Left lung (tissue), 10 donors: ENCODE results near the gene RTEL1. TPM values are rescaled to one million over a fixed set of nuclear protein-coding genes. Genes with fewer than 3 reads are reported as not detected.
A peak's percentile ranks its signal among the peaks of the same experiment; 100 is the strongest.

Experiments used
- ATAC-seq: fragments of 200-7000 bp; cut with Tn5 transposase; one replicate; pipeline ENCODE4 v1.9.1; 2020; ENCODE audit warnings: moderate library complexity
- DNase-seq, 4 donors: peaks; one replicate each; pipeline ENCODE4 v3.0.0-alpha.2; 2013 to 2020
- H3K27ac ChIP-seq, 2 donors: fragments of 200-600 bp; sonication (generic) in 1 of 2; one replicate each; pipeline versions ENCODE4 v1.5.0 to v1.8.0; 2020 to 2021
- H3K27me3 ChIP-seq, 2 donors: fragments of 200-600 bp; sonication (generic) in 1 of 2; one replicate each; pipeline versions ENCODE4 v1.5.0 to v1.8.0; 2020 to 2021
- H3K36me3 ChIP-seq, 2 donors: fragments of 200-600 bp; sonication (generic) in 1 of 2; one replicate each; pipeline versions ENCODE4 v1.5.0 to v1.8.0; 2020 to 2021
- H3K4me1 ChIP-seq, 2 donors: fragments of 200-600 bp; one replicate each; pipeline ENCODE4 v1.8.0; 2021
- H3K4me3 ChIP-seq, 2 donors: fragments of 200-600 bp; sonication (generic) in 1 of 2; one replicate each; pipeline versions ENCODE4 v1.5.0 to v1.8.0; 2020 to 2021; ENCODE audit warnings: mild to moderate bottlenecking in 1 of 2
- H3K9me3 ChIP-seq, 2 donors: fragments of 200-600 bp; sonication (generic) in 1 of 2; one replicate each; pipeline versions ENCODE4 v1.5.0 to v1.8.0; 2020 to 2021
- intact Hi-C, 2 donors: fragments of 100-400 bp; cut with DNase I; formaldehyde crosslinking; loops; one replicate each; pipeline versions ENCODE4 v1.11.2 to v1.14.2; 2022
- polyA plus RNA-seq, 6 donors: library from polyadenylated mRNA; unstranded; fragments of 120-200 nt; gene quantifications; one replicate each; pipeline ENCODE4 v1.2.1, GENCODE V29; 2013; ENCODE audit not compliant: insufficient read length in 6 of 6
- total RNA-seq, 2 donors: library from RNA; stranded (reverse); fragmentation: NEBNext Ultra II Directional; extraction: Animal tissue kit (Norgen Biotek cat#: 25700); gene quantifications; one replicate each; pipeline ENCODE4 v1.2.1, GENCODE V29; 2021
- TF ChIP-seq, protein P1 (sequence below), 2 donors: fragments of 200-600 bp; sonication (generic) in 1 of 2; IDR thresholded peaks; one replicate each; pipeline versions ENCODE4 v1.5.0 to v1.8.0; 2021; ENCODE audit warnings: antibody characterized with exemption in 2 of 2
- donor health status: DM: no; HTN: yes; CAD: no.
- donor health status: DM: no; HTN: no; CAD: no.

The RTEL1 gene
- total and polyA plus RNA-seq, 8 donors = 19.6 to 38.8 (median 22.4) TPM

DNA sequence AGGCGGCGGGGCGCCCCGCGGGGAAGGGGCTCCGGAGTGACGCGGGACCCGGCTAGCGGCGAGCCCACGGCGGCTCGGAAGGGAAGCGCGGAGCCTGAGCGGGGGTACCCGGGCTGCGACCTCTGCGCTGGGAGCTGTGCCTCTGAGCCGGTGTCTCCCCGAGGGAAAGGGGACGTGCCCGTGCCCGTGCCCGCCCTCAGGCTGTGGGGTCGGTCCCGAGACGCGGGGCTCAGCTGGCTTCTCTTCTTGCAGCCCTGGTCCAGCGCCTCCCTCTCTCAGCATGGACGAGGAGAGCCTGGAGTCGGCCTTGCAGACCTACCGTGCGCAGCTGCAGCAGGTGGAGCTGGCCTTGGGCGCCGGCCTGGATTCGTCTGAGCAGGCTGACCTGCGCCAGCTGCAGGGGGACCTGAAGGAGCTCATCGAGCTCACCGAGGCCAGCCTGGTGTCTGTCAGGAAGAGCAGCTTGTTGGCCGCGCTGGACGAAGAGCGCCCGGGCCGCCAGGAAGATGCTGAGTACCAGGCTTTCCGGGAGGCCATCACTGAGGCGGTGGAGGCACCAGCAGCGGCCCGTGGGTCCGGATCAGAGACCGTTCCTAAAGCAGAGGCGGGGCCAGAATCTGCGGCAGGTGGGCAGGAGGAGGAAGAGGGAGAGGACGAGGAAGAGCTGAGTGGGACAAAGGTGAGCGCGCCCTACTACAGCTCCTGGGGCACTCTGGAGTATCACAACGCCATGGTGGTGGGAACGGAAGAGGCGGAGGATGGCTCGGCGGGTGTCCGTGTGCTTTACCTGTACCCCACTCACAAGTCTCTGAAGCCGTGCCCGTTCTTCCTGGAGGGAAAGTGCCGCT is 50.4 kb downstream of the RTEL1 start:
- ATAC-seq = no peak
- H3K27me3 ChIP-seq = no peaks in the 10 kb centered on the region

DNA sequence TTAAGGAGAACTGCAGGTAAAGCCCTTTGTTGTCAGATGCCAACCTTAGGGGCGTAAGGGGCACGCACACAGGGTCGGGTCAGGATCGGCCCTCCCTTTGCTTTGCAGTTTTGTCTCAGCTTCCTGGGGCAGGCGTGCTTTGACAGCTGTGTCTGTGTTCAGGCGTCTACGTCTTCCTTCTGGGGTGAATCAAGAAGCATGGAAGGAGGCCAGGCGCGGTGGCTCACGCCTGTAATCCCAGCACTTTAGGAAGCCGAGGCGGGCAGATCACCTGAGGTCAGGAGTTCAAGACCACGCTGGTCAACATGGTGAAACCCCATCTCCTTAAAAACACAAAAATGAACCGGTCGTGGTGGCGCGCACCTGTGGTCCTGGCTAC is 51.0 kb downstream of the RTEL1 start:
- no peak overlapping the region for H3K27ac ChIP-seq
- no peak for ATAC-seq
- TF ChIP-seq, protein P1, sequence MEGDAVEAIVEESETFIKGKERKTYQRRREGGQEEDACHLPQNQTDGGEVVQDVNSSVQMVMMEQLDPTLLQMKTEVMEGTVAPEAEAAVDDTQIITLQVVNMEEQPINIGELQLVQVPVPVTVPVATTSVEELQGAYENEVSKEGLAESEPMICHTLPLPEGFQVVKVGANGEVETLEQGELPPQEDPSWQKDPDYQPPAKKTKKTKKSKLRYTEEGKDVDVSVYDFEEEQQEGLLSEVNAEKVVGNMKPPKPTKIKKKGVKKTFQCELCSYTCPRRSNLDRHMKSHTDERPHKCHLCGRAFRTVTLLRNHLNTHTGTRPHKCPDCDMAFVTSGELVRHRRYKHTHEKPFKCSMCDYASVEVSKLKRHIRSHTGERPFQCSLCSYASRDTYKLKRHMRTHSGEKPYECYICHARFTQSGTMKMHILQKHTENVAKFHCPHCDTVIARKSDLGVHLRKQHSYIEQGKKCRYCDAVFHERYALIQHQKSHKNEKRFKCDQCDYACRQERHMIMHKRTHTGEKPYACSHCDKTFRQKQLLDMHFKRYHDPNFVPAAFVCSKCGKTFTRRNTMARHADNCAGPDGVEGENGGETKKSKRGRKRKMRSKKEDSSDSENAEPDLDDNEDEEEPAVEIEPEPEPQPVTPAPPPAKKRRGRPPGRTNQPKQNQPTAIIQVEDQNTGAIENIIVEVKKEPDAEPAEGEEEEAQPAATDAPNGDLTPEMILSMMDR (IDR thresholded peaks at IDR 0.05) = no peak
- no peaks in the 10 kb centered on the region for H3K9me3 ChIP-seq
- H3K36me3 ChIP-seq = peaks cover 0 to 75% of the 10 kb centered on the region in 2 donors
- peak in 1 of 4 donors; percentile 52 for DNase-seq
- H3K4me1 ChIP-seq = peaks cover 14 to 56% of the 10 kb centered on the region in 2 donors
- no peaks in the 10 kb centered on the region for H3K27me3 ChIP-seq
- peak overlapping the region in 1 of 2 donors; percentile 100 for H3K4me3 ChIP-seq
- intact Hi-C loops = no loop called here

More for the DNA sequence above, 50.4 kb downstream of the RTEL1 start:
- peak in 2 of 4 donors; percentile 33 to 77 for DNase-seq
- no peaks in the 10 kb centered on the region for H3K9me3 ChIP-seq
- intact Hi-C loops = no loop called here
- TF ChIP-seq, protein P1 (IDR thresholded peaks at IDR 0.05) = no peak
- H3K4me1 ChIP-seq = peaks cover 14 to 56% of the 10 kb centered on the region in 2 donors
- H3K27ac ChIP-seq = peak overlapping the region; percentile 80 to 90
- H3K36me3 ChIP-seq = peaks cover 0 to 75% of the 10 kb centered on the region in 2 donors
- H3K4me3 ChIP-seq = peak overlapping the region; percentile 79 to 100

DNA sequence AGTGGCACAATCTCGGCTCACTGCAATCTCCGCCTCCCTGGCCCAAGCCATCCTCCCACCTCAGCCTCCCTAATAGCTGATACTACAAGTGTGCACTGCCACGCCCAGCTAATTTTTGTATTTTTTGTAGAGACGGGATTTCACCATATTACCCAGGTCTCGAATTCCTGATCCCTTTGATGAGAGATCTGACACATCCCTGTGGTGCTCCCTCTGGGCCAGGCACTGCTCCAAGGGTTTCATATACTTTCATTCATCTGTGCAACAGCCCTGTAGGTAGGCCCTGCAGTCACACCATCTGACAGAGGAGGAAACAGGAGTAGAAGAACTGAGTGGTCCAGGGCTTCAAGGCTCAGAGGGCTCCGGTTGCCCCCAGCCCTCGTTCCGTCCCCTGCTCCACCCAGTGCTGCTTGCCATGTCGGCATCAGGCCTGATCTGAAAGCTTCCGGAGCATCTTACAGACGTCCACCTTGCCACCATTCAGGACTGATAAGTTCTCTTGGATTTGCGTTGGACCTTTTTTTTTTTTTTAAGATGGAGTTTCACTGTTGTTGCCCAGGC is 53.1 kb downstream of the RTEL1 start:
- peaks cover 0 to 9% of the 10 kb centered on the region in 2 donors for H3K9me3 ChIP-seq
- peaks cover 0 to 73% of the 10 kb centered on the region in 2 donors for H3K36me3 ChIP-seq
- H3K4me1 ChIP-seq = peaks cover 14 to 48% of the 10 kb centered on the region in 2 donors
- no peaks in the 10 kb centered on the region for H3K27me3 ChIP-seq
- no peak for ATAC-seq
- intact Hi-C loops = no loop called here
- TF ChIP-seq, protein P1 (IDR thresholded peaks at IDR 0.05) = no peak
- no peak overlapping the region for H3K4me3 ChIP-seq
- peak in 1 of 4 donors; percentile 42 for DNase-seq
- H3K27ac ChIP-seq = no peak overlapping the region

DNA sequence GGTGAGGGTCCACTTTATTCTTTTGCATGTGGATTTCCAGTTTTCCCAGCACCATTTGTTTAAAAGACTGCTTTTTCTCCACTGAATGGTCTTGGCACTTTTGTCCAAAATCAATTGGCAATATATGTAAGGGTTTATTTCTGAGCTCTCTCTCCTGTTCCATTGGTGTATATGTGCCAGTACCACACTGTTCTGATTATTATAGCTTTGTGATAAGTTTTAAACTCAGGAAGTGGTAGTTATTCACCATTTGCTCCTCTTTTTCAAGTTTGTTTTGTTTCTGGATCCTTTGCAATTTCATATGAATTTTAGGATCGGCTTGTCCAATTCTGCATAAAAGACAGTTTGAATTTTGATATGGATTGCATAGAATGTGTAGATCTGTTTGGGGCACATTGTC is 54.1 kb downstream of the RTEL1 start:
- DNase-seq = no peak
- no peak for ATAC-seq
- H3K4me1 ChIP-seq = peaks cover 7 to 38% of the 10 kb centered on the region in 2 donors
- peaks cover 0 to 9% of the 10 kb centered on the region in 2 donors for H3K9me3 ChIP-seq
- H3K27me3 ChIP-seq = no peaks in the 10 kb centered on the region
- no peak overlapping the region for H3K4me3 ChIP-seq
- no peak overlapping the region for H3K27ac ChIP-seq
- intact Hi-C loops = no loop called here
- TF ChIP-seq, protein P1 (IDR thresholded peaks at IDR 0.05) = no peak
- H3K36me3 ChIP-seq = peaks cover 0 to 77% of the 10 kb centered on the region in 2 donors

DNA sequence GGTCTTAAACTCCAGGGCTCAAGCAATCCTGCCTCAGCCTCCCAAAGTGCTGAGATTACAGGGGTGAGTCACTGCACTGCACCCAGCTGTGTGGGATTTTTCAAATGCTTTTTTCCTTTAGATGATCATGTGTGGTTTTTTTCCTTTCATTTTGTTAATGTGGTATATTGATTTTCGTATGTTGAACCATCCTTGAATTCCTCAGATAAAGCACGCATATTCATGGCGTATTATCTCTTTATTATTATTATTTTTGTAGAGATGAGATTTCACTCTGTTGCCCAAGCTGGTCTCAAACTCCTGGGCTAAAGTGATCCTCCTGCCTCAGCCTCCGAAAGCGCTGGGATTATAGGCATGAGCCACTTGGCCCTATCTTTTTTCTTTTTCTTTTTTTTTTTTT is 56.7 kb downstream of the RTEL1 start:
- Histone ChIP-seq H3K4me3 (no peak overlapping the region), H3K36me3 (peaks cover 0 to 93% of the 10 kb centered on the region in 2 donors)
- TF ChIP-seq, protein P1 (IDR thresholded peaks at IDR 0.05) = no peak

More for the DNA sequence above, 56.7 kb downstream of the RTEL1 start:
- H3K27ac ChIP-seq = no peak overlapping the region
- intact Hi-C loops = no loop called here
- H3K4me1 ChIP-seq = peaks cover 0 to 21% of the 10 kb centered on the region in 2 donors
- peaks cover 0 to 16% of the 10 kb centered on the region in 2 donors for H3K9me3 ChIP-seq
- H3K27me3 ChIP-seq = no peaks in the 10 kb centered on the region
- no peak for DNase-seq
- no peak for ATAC-seq
